ENCODE results near the gene RAB11FIP4. TPM values are rescaled to one million over a fixed set of nuclear protein-coding genes. Genes with fewer than 3 reads are reported as not detected.

Gene RAB11FIP4
- total and polyA plus RNA-seq, 9 of the 15 experiments (the other 6 are each of a cell fraction or from before 2014, with no cell fraction given) = 0.62 to 16.6 (median 8.9) TPM

DNA sequence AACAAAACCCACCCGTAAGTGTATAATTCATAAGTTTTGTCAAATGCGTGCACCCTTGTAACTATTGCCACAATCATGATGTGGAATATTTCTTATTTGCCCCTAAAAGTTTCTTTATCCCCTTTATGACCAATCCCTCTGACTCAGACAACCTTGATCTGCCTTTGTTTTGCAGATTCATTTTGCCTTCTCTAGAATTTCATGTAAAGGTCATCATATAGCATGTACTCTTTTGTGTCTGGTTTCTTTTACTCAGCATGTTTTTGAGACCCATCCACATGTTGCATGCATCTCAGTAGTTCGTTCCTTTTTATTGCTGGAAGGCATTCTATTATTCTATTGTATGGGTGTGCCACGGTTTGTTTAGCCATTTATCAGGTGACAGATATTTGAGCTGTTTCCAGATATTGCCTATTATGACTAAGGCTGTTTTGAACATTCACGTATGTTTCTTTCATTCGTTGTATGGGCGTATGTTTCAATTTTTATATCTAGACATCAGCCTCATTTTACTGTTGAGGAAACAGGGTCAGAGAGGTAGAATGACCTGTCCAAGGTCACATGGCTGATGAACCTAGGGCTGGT, 192.4 kb downstream of the RAB11FIP4 start (continued):
- TF ChIP-seq, protein P1, sequence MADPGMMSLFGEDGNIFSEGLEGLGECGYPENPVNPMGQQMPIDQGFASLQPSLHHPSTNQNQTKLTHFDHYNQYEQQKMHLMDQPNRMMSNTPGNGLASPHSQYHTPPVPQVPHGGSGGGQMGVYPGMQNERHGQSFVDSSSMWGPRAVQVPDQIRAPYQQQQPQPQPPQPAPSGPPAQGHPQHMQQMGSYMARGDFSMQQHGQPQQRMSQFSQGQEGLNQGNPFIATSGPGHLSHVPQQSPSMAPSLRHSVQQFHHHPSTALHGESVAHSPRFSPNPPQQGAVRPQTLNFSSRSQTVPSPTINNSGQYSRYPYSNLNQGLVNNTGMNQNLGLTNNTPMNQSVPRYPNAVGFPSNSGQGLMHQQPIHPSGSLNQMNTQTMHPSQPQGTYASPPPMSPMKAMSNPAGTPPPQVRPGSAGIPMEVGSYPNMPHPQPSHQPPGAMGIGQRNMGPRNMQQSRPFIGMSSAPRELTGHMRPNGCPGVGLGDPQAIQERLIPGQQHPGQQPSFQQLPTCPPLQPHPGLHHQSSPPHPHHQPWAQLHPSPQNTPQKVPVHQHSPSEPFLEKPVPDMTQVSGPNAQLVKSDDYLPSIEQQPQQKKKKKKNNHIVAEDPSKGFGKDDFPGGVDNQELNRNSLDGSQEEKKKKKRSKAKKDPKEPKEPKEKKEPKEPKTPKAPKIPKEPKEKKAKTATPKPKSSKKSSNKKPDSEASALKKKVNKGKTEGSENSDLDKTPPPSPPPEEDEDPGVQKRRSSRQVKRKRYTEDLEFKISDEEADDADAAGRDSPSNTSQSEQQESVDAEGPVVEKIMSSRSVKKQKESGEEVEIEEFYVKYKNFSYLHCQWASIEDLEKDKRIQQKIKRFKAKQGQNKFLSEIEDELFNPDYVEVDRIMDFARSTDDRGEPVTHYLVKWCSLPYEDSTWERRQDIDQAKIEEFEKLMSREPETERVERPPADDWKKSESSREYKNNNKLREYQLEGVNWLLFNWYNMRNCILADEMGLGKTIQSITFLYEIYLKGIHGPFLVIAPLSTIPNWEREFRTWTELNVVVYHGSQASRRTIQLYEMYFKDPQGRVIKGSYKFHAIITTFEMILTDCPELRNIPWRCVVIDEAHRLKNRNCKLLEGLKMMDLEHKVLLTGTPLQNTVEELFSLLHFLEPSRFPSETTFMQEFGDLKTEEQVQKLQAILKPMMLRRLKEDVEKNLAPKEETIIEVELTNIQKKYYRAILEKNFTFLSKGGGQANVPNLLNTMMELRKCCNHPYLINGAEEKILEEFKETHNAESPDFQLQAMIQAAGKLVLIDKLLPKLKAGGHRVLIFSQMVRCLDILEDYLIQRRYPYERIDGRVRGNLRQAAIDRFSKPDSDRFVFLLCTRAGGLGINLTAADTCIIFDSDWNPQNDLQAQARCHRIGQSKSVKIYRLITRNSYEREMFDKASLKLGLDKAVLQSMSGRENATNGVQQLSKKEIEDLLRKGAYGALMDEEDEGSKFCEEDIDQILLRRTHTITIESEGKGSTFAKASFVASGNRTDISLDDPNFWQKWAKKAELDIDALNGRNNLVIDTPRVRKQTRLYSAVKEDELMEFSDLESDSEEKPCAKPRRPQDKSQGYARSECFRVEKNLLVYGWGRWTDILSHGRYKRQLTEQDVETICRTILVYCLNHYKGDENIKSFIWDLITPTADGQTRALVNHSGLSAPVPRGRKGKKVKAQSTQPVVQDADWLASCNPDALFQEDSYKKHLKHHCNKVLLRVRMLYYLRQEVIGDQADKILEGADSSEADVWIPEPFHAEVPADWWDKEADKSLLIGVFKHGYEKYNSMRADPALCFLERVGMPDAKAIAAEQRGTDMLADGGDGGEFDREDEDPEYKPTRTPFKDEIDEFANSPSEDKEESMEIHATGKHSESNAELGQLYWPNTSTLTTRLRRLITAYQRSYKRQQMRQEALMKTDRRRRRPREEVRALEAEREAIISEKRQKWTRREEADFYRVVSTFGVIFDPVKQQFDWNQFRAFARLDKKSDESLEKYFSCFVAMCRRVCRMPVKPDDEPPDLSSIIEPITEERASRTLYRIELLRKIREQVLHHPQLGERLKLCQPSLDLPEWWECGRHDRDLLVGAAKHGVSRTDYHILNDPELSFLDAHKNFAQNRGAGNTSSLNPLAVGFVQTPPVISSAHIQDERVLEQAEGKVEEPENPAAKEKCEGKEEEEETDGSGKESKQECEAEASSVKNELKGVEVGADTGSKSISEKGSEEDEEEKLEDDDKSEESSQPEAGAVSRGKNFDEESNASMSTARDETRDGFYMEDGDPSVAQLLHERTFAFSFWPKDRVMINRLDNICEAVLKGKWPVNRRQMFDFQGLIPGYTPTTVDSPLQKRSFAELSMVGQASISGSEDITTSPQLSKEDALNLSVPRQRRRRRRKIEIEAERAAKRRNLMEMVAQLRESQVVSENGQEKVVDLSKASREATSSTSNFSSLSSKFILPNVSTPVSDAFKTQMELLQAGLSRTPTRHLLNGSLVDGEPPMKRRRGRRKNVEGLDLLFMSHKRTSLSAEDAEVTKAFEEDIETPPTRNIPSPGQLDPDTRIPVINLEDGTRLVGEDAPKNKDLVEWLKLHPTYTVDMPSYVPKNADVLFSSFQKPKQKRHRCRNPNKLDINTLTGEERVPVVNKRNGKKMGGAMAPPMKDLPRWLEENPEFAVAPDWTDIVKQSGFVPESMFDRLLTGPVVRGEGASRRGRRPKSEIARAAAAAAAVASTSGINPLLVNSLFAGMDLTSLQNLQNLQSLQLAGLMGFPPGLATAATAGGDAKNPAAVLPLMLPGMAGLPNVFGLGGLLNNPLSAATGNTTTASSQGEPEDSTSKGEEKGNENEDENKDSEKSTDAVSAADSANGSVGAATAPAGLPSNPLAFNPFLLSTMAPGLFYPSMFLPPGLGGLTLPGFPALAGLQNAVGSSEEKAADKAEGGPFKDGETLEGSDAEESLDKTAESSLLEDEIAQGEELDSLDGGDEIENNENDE (IDR thresholded peaks at IDR 0.05; ENCODE audit: low read depth, low read length) = no peak
- TF ChIP-seq ELK3 (CRISPR knock-in tag; IDR thresholded peaks at IDR 0.05) = no peak
- no peak for TF ChIP-seq PHF21A (IDR thresholded peaks at IDR 0.05; ENCODE audit: borderline replicate concordance, low read depth)
- TF ChIP-seq ZNF707 (CRISPR knock-in tag; conservative IDR thresholded peaks at IDR 0.05) = no peak
- no peak for TF ChIP-seq POLR2AphosphoS2 (IDR thresholded peaks at IDR 0.05; ENCODE audit: low read length)
- TF ChIP-seq COPS2 (conservative IDR thresholded peaks at IDR 0.05) = no peak
- no peak for TF ChIP-seq ZC3H4 (CRISPR knock-in tag; IDR thresholded peaks at IDR 0.05; ENCODE audit: borderline replicate concordance)
- TF ChIP-seq ZNF696 (CRISPR knock-in tag; conservative IDR thresholded peaks at IDR 0.05) = no peak

All from K562 (cell line).